WTC11 (cell line): Measurements from ENCODE around the gene SMAD3. TPM values are rescaled to one million over a fixed set of nuclear protein-coding genes. Genes with fewer than 3 reads are reported as not detected.

Experiments
- ATAC-seq: fragments of 200-7000 bp; cut with Tn5 transposase; 2 replicates; pipeline ENCODE4 v1.10.0; 2021; ENCODE audit warnings: mild to moderate bottlenecking, moderate library complexity
- CTCF ChIA-PET: fragments of 300-600 bp; sonication (Branson Sonifier 250); formaldehyde crosslinking; loops from one replicate; lab custom pipeline; 2021; ENCODE audit warnings: antibody characterized with exemption; lab: Charles Lee
- POLR2A ChIA-PET: fragments of 350-600 bp; sonication (Branson Sonifier 250); formaldehyde crosslinking; loops from one replicate; lab custom pipeline; 2021; ENCODE audit warnings: antibody characterized with exemption; lab: Charles Lee
- DNase-seq: peaks from one replicate; pipeline ENCODE4 v3.0.0; 2021; ENCODE audit warnings: low spot score
- H3K27ac Mint-ChIP-seq: 2 replicates; pipeline ENCODE4 v1.8.0; 2021; ENCODE audit warnings: mixed read lengths
- H3K27me3 Mint-ChIP-seq: 2 replicates; pipeline ENCODE4 v1.8.0; 2021; ENCODE audit warnings: low read depth, mild to moderate bottlenecking, moderate library complexity, mixed read lengths
- H3K36me3 Mint-ChIP-seq: 2 replicates; pipeline ENCODE4 v1.8.0; 2021; ENCODE audit warnings: mixed read lengths
- H3K4me1 Mint-ChIP-seq: 2 replicates; pipeline ENCODE4 v1.8.0; 2022; ENCODE audit warnings: mixed read lengths
- H3K4me3 Mint-ChIP-seq: 2 replicates; pipeline ENCODE4 v1.8.0; 2021; ENCODE audit warnings: mild to moderate bottlenecking, moderate library complexity, mixed read lengths
- H3K9me3 Mint-ChIP-seq: 2 replicates; pipeline ENCODE4 v1.8.0; 2021; ENCODE audit warnings: mixed read lengths
- NR1H2 ChIP-seq: sonication (generic); formaldehyde crosslinking; IDR thresholded peaks from 2 replicates; pipeline ENCODE4 v1.9.0; 2021; ENCODE audit warnings: mild to moderate bottlenecking, moderate library complexity, missing genetic modification reagents
- ZNF263 ChIP-seq: sonication (generic); formaldehyde crosslinking; IDR thresholded peaks from 2 replicates; pipeline ENCODE4 v1.8.1; 2022; ENCODE audit warnings: low read depth, mild to moderate bottlenecking, moderate library complexity, missing genetic modification reagents
- total RNA-seq: library from RNA; stranded (reverse); gene quantifications from 3 replicates; pipeline ENCODE4 v1.2.3, GENCODE V29; 2021
- TF ChIP-seq, protein P1 (sequence below): sonication (generic); formaldehyde crosslinking; IDR thresholded peaks from 2 replicates; pipeline ENCODE4 v1.8.0; 2022; ENCODE audit warnings: missing genetic modification reagents
- TF ChIP-seq, protein P2 (sequence below): fragments of 250-450 bp; sonication (Bioruptor Pico); IDR thresholded peaks from 2 replicates; pipeline ENCODE4 v1.9.0; 2021; ENCODE audit warnings: mild to moderate bottlenecking, borderline replicate concordance
- TF ChIP-seq, protein P3 (sequence below): sonication (generic); formaldehyde crosslinking; IDR thresholded peaks from 2 replicates; pipeline ENCODE4 v1.8.0; 2023; ENCODE audit warnings: missing genetic modification reagents, mild to moderate bottlenecking, borderline replicate concordance
- TF ChIP-seq, protein P4 (sequence below): sonication (generic); formaldehyde crosslinking; IDR thresholded peaks from 2 replicates; pipeline ENCODE4 v1.8.1; 2023; ENCODE audit warnings: mild to moderate bottlenecking, missing genetic modification reagents
- TF ChIP-seq, protein P5 (sequence below): sonication (generic); formaldehyde crosslinking; IDR thresholded peaks from 2 replicates; pipeline ENCODE4 v1.8.1; 2023; ENCODE audit warnings: mild to moderate bottlenecking, missing genetic modification reagents, borderline replicate concordance
- TF ChIP-seq, protein P6 (sequence below): sonication (generic); formaldehyde crosslinking; IDR thresholded peaks from 2 replicates; pipeline ENCODE4 v1.8.1; 2023; ENCODE audit warnings: mild to moderate bottlenecking, moderate library complexity, missing genetic modification reagents

SMAD3 gene
- total RNA-seq, 1 experiment from 2014 or later: 34.6 TPM

DNA sequence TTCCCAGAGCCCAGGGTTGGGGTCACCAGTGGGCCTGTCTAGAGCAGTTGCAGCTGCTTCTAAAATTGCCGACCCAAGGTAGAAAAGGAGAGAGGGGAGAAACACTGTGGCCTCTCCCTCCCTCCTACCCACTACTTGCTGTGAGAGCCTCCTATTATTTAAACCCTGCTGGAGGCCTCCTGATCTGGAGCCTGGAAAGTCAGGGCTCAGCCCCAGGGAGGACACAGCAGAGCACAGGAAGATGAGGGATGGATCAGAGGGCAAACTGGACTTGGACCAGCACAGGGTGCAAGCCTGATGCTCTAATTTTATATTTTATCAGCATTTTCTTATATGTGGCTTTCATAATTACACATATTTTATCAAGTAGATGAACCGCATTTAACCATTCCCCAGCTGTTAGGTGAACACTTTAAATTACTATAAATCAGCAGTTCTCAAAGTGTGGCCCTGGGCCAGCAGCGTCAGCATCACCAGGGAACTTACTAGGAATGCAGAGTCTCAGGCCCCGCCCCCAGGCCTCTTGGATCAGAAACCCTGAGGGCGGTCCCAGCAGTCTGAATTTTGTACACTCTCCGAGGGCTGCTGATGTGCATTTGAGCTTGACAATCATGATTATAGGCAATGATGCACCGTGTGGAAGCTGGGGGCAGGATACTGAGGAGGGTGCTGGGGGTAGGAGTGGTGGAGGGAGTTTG, 26.7 kb downstream of the SMAD3 start:
- TF ChIP-seq, protein P1, sequence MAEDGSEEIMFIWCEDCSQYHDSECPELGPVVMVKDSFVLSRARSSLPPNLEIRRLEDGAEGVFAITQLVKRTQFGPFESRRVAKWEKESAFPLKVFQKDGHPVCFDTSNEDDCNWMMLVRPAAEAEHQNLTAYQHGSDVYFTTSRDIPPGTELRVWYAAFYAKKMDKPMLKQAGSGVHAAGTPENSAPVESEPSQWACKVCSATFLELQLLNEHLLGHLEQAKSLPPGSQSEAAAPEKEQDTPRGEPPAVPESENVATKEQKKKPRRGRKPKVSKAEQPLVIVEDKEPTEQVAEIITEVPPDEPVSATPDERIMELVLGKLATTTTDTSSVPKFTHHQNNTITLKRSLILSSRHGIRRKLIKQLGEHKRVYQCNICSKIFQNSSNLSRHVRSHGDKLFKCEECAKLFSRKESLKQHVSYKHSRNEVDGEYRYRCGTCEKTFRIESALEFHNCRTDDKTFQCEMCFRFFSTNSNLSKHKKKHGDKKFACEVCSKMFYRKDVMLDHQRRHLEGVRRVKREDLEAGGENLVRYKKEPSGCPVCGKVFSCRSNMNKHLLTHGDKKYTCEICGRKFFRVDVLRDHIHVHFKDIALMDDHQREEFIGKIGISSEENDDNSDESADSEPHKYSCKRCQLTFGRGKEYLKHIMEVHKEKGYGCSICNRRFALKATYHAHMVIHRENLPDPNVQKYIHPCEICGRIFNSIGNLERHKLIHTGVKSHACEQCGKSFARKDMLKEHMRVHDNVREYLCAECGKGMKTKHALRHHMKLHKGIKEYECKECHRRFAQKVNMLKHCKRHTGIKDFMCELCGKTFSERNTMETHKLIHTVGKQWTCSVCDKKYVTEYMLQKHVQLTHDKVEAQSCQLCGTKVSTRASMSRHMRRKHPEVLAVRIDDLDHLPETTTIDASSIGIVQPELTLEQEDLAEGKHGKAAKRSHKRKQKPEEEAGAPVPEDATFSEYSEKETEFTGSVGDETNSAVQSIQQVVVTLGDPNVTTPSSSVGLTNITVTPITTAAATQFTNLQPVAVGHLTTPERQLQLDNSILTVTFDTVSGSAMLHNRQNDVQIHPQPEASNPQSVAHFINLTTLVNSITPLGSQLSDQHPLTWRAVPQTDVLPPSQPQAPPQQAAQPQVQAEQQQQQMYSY: peak; percentile 82
- TF ChIP-seq ZNF263 (CRISPR knock-in tag) (peak; percentile 79; the same call in 1 of the 2 replicates), NR1H2 (CRISPR knock-in tag) (no peak)
- Mint-ChIP-seq H3K9me3 (no peaks in the 10 kb centered on the region), H3K27ac (0 out of 2 replicates have a peak overlapping the region, but pooled peaks have one; percentile 52), H3K27me3 (no peaks in the 10 kb centered on the region), H3K4me1 (peaks cover 63% of the 10 kb centered on the region), H3K36me3 (no peaks in the 10 kb centered on the region), H3K4me3 (no peak overlapping the region)
- DNase-seq: no peak
- peak; percentile 42; the same call in 1 of the 2 replicates for ATAC-seq
- ChIA-PET CTCF (interaction anchor here (0.8 to 1.8 kb wide), 2 partner anchors 73 to 146 kb away, joined by 3 to 4 read pairs; no protein-coding TSS in a partner anchor), POLR2A (interaction anchor here (0.5 kb wide), 1 partner anchor 76 kb away, joined by 3 read pairs; no protein-coding TSS in a partner anchor)

DNA sequence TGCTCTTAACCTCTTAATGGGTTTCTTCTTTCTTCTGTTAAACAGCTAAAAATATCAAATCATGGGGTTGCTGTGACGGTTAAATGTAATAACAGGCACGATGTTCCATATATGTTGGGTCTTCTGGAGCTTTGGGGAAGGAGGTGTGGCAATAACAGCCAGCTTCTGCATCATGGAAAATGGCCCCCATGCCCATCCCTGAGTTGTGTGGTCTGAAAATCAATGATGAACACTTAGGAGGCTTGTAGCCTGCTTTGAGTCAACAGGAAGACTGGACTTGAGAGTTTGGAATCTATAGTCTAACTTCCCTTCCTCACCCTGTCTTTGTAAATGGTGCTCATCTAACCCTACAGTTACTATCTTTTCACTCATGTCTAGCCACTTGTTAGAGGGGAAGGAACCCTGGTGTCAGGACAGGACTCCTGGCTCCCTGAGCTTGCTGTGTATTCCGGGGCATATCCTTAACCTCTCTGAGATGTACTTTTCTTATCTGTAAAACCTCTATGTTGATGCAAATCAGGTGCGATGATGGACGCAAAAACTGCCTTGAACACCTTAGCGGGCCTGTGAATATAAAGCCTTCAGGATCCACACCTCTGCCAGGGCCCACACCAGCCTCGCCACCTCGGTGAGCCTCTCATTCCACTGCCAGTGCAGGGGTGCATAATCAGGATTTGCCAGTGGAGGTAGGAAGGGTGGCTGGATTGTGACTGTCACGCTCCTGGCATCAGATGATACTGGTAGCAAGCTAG, 27.5 kb downstream of the SMAD3 start:
- Mint-ChIP-seq H3K4me1 (peaks cover 60% of the 10 kb centered on the region), H3K9me3 (no peaks in the 10 kb centered on the region), H3K27me3 (no peaks in the 10 kb centered on the region), H3K36me3 (no peaks in the 10 kb centered on the region), H3K27ac (peak overlapping the region; percentile 47; the same call in 1 of the 2 replicates), H3K4me3 (no peak overlapping the region)
- no peak for DNase-seq
- ChIA-PET POLR2A (interaction anchor here (0.5 kb wide), 1 partner anchor 77 kb away, joined by 3 read pairs; no protein-coding TSS in a partner anchor), CTCF (interaction anchor here (1.1 to 1.8 kb wide), 2 partner anchors 72 to 146 kb away, joined by 4 read pairs; no protein-coding TSS in a partner anchor)
- ATAC-seq: no peak
- TF ChIP-seq, protein P2, sequence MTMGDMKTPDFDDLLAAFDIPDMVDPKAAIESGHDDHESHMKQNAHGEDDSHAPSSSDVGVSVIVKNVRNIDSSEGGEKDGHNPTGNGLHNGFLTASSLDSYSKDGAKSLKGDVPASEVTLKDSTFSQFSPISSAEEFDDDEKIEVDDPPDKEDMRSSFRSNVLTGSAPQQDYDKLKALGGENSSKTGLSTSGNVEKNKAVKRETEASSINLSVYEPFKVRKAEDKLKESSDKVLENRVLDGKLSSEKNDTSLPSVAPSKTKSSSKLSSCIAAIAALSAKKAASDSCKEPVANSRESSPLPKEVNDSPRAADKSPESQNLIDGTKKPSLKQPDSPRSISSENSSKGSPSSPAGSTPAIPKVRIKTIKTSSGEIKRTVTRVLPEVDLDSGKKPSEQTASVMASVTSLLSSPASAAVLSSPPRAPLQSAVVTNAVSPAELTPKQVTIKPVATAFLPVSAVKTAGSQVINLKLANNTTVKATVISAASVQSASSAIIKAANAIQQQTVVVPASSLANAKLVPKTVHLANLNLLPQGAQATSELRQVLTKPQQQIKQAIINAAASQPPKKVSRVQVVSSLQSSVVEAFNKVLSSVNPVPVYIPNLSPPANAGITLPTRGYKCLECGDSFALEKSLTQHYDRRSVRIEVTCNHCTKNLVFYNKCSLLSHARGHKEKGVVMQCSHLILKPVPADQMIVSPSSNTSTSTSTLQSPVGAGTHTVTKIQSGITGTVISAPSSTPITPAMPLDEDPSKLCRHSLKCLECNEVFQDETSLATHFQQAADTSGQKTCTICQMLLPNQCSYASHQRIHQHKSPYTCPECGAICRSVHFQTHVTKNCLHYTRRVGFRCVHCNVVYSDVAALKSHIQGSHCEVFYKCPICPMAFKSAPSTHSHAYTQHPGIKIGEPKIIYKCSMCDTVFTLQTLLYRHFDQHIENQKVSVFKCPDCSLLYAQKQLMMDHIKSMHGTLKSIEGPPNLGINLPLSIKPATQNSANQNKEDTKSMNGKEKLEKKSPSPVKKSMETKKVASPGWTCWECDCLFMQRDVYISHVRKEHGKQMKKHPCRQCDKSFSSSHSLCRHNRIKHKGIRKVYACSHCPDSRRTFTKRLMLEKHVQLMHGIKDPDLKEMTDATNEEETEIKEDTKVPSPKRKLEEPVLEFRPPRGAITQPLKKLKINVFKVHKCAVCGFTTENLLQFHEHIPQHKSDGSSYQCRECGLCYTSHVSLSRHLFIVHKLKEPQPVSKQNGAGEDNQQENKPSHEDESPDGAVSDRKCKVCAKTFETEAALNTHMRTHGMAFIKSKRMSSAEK (CRISPR knock-in tag): no peak
- TF ChIP-seq, protein P3, sequence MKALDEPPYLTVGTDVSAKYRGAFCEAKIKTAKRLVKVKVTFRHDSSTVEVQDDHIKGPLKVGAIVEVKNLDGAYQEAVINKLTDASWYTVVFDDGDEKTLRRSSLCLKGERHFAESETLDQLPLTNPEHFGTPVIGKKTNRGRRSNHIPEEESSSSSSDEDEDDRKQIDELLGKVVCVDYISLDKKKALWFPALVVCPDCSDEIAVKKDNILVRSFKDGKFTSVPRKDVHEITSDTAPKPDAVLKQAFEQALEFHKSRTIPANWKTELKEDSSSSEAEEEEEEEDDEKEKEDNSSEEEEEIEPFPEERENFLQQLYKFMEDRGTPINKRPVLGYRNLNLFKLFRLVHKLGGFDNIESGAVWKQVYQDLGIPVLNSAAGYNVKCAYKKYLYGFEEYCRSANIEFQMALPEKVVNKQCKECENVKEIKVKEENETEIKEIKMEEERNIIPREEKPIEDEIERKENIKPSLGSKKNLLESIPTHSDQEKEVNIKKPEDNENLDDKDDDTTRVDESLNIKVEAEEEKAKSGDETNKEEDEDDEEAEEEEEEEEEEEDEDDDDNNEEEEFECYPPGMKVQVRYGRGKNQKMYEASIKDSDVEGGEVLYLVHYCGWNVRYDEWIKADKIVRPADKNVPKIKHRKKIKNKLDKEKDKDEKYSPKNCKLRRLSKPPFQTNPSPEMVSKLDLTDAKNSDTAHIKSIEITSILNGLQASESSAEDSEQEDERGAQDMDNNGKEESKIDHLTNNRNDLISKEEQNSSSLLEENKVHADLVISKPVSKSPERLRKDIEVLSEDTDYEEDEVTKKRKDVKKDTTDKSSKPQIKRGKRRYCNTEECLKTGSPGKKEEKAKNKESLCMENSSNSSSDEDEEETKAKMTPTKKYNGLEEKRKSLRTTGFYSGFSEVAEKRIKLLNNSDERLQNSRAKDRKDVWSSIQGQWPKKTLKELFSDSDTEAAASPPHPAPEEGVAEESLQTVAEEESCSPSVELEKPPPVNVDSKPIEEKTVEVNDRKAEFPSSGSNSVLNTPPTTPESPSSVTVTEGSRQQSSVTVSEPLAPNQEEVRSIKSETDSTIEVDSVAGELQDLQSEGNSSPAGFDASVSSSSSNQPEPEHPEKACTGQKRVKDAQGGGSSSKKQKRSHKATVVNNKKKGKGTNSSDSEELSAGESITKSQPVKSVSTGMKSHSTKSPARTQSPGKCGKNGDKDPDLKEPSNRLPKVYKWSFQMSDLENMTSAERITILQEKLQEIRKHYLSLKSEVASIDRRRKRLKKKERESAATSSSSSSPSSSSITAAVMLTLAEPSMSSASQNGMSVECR: no peak
- TF ChIP-seq, protein P4, sequence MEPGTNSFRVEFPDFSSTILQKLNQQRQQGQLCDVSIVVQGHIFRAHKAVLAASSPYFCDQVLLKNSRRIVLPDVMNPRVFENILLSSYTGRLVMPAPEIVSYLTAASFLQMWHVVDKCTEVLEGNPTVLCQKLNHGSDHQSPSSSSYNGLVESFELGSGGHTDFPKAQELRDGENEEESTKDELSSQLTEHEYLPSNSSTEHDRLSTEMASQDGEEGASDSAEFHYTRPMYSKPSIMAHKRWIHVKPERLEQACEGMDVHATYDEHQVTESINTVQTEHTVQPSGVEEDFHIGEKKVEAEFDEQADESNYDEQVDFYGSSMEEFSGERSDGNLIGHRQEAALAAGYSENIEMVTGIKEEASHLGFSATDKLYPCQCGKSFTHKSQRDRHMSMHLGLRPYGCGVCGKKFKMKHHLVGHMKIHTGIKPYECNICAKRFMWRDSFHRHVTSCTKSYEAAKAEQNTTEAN: no peak
- TF ChIP-seq, protein P5, sequence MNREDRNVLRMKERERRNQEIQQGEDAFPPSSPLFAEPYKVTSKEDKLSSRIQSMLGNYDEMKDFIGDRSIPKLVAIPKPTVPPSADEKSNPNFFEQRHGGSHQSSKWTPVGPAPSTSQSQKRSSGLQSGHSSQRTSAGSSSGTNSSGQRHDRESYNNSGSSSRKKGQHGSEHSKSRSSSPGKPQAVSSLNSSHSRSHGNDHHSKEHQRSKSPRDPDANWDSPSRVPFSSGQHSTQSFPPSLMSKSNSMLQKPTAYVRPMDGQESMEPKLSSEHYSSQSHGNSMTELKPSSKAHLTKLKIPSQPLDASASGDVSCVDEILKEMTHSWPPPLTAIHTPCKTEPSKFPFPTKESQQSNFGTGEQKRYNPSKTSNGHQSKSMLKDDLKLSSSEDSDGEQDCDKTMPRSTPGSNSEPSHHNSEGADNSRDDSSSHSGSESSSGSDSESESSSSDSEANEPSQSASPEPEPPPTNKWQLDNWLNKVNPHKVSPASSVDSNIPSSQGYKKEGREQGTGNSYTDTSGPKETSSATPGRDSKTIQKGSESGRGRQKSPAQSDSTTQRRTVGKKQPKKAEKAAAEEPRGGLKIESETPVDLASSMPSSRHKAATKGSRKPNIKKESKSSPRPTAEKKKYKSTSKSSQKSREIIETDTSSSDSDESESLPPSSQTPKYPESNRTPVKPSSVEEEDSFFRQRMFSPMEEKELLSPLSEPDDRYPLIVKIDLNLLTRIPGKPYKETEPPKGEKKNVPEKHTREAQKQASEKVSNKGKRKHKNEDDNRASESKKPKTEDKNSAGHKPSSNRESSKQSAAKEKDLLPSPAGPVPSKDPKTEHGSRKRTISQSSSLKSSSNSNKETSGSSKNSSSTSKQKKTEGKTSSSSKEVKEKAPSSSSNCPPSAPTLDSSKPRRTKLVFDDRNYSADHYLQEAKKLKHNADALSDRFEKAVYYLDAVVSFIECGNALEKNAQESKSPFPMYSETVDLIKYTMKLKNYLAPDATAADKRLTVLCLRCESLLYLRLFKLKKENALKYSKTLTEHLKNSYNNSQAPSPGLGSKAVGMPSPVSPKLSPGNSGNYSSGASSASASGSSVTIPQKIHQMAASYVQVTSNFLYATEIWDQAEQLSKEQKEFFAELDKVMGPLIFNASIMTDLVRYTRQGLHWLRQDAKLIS (CRISPR knock-in tag): no peak
- TF ChIP-seq, protein P6, sequence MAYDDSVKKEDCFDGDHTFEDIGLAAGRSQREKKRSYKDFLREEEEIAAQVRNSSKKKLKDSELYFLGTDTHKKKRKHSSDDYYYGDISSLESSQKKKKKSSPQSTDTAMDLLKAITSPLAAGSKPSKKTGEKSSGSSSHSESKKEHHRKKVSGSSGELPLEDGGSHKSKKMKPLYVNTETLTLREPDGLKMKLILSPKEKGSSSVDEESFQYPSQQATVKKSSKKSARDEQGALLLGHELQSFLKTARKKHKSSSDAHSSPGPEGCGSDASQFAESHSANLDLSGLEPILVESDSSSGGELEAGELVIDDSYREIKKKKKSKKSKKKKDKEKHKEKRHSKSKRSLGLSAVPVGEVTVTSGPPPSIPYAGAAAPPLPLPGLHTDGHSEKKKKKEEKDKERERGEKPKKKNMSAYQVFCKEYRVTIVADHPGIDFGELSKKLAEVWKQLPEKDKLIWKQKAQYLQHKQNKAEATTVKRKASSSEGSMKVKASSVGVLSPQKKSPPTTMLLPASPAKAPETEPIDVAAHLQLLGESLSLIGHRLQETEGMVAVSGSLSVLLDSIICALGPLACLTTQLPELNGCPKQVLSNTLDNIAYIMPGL (CRISPR knock-in tag): no peak
